HS-5 (cell line): ENCODE results near the gene MRPS24.
"Not testable (repeated sequence)": the region's sequence is repeated elsewhere in the genome, so short reads cannot be mapped to it uniquely, and the experiment has no call there.

Source experiments
- DNase-seq: peaks from one replicate; pipeline ENCODE4 v3.0.0-alpha.2; 2012; ENCODE audit warnings: low read depth

Gene MRPS24

DNA sequence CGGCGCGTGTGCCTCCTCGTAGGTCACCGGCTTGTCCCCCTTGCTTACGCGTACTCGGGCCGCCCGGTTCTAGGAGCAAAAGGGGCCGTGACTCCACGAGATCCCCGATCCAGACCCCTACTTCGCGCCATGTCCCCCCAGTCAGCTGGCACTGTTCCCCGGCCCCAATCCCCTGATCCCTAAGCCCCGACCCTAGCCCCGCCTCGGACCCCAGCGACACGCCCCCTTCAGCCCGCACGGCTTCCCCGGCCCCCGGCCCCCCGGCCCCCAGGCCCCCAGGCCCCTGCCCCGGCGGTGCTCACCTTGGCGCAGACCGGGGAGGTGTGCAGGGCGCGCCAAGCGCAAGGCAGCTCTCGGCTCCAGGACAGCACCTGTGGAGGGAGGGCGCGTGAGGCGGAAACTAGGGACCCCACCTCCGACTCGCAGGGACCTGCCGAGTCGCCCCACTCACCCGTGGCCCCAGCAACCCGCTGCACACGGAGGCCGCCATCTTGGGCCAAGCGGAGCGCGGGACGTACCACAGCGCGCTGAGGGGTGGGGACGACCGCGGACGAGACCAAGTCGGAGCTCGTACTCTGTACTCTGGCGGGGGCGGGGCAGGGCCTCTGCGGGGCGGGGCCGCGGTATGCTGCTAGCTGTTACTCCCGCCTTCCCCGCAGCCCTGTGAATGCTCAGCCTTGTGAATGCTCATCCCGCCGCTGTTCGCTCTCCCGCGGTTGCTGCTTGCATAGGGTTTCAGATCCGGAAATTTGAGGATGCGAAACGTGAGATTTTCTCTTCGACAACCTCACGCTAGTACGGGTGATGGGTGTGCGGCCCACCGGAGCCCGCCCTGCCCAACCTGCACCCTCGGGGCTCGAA lies at the start of gene MRPS24:
Gene MRPS24, minus strand, starts transcription at position 512 of the 861 bp plus-strand sequence. Its CDS starts 22 bp downstream, at position 490.
- peak; percentile 82 for DNase-seq

DNA sequence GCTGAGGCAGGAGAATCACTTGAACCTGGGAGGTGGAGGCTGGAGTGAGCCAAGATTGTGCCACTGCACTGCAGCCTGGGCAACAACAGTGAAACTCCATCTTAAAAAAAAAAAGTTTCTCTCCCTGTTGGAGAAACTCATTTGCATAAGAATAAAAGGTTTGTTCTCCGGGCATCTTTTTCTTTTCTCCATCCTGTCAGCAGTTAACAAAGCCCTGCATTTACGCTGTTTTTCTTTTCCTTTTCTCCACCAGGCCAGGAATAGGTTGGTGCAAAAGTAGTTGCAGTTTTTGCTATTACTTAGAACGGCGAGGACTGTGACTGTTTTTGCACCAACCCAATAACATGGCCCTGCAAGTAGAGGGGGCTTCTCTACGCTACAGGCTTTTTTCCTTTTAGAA lies 46.6 kb upstream of the MRPS24 start:
- no peak for DNase-seq

DNA sequence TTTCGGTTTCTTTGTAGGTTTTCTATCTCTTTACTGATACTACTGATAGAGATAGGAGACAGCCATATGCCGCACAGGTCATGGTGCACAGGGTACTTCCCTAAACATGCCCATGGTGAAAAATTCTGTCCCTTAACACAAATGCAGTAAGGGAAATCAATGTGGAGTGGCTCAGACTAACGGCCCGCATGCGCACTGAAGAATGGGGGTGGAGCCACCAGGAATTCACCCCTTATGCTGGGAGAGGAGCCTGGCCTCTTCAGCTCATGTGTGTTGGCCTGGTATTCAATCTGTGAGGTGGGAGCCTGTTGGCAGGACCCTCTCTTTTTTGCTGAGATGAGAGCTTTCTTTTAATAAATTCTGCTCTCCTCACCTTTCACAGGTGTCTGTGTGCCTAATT lies 45.5 kb upstream of the MRPS24 start:
- no peak for DNase-seq

DNA sequence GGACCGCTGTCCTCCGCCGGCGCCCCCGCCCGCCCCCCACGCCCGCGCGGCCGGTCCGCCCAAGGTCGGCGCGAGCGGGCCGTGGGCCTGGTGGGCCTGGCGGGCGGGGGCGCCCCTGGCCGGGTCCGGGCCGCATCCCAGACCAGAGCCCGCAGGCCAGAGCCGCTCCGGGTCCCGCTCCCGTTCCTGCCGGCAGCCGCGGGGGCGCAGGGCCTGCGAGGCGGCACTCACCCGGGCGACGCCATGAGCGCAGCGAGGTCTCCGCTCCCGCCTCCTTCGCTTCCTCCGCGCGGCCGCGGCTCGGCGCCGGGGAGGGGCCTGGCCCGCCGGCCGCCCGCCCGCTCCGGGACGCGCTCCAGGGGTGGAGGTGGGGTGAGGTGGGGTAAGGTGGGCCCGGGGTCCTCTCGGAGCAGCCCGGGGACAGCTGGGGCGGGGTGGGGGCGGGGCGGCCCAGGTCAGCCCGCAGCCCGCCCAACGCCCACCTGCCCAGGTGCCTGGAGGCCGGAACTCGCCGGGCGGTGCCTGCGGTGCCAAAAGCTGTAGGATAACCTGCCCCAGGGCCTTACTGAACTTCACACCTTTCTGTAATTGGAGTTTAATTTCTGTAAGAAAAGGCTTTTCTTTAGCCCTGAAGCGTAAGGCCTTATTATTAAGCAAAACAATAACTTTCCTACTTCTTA lies 37.2 kb upstream of the MRPS24 start, which contains the start of gene URGCP:
Gene URGCP, minus strand, starts transcription at position 266 of the 680 bp plus-strand sequence. Its CDS starts 21 bp downstream, at position 245.
- no peak for DNase-seq

DNA sequence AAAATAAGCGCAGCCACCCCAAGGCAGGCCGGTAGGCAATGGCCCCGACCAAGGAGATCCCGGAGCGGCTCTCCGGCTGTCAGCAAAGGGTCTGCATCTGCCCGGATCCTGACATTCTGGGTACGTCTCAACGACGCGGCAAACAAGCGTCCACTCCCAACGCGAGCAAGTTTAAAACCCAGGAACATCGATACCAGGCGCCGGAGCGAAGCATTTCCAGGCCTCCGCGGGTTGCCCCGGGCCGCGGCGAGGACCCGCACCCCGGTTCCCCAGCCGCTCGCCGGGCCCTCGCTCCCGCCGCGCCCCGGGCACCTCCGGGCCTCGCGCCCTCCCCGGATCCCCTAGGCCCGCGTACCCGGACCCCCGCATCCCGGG lies 36.6 kb upstream of the MRPS24 start:
- DNase-seq: no peak

DNA sequence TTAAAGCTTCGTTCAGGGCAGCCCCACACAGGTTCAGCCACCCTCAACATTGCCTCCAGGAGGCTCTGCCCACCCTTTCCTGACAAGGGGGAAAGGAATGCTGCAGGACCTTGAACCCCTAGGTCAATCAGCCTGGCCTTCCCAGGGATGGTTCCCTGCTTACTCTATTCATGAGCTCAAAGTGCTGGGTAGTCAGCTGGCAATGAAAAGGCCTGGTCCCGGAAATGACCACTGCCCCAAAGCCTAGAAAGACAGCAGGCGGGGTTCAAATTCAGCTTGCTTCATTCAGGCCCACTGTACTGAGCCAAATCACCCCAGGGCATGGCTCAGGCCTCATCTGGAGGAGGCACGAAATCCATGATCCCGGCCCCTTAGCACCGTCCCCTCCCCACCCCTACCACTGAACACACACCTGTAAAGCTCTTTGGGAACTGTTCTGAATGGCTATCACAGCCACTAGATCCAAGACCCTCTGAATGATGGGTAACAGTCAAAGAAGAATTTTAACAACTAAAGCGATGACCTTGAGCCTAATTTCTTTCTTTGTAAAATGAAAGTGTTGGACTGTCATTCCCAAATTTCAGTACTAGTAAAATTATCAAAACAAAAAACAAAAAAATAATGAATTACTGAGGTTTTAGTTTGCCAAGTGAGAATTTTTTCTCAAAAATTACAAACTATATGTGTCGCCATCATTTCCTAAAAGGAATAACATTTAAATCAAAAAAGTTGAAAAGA lies 36.1 kb upstream of the MRPS24 start:
- DNase-seq: peak; percentile 38

DNA sequence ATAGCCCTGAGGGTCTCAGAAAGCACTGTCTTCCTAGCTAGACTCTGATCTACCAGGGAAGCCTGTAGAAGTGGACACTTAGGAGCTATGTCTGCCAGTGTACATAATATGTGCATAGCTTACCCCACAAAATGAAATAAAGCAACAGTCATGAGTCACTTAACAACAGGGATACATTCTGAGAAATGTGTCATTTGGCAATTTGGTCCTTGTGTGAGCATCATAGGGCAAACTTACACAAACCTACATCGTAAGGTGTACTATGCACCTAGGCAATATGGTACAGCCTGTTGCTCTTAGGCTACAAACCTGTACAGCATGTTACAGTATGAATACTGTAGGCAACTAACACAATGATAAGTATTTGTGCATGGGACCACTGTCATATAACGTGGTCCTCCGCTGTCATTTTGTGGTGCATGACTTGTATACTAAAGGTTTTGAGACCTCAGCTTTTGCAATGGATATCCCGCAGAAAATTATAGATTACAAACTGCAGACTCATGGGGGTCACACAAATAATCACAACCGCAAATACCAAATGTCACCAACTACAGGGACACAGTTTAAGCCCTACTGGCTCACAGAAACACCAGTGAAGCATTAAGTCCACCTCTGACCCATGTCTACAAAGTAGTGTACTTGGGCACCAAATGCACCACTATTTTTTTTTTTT lies 35.4 kb upstream of the MRPS24 start:
- peak; percentile 30 for DNase-seq

DNA sequence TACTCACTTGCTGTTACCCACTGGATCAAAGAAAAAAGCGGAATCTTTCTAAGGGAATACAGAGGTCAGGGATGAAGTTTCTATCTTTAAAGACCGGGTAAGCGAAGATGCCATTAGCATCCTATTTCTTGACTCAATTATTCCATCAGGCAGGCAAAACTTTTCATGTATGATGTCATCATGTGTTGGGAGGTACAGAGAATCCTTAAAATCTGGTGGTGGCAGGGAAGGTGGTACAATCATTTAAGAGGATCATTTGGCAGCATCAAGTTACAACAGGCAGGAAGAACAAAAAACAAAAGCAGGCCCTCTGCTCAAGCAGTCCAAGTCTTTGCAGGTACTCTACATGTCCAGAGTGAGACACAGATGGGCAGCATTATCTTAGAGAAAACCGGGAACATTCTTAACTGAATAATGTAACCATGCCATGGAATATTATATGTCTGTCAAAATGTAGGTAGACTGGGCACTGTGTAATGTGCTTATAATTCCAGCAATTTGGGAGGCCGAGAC lies 33.3 kb upstream of the MRPS24 start:
- no peak for DNase-seq

DNA sequence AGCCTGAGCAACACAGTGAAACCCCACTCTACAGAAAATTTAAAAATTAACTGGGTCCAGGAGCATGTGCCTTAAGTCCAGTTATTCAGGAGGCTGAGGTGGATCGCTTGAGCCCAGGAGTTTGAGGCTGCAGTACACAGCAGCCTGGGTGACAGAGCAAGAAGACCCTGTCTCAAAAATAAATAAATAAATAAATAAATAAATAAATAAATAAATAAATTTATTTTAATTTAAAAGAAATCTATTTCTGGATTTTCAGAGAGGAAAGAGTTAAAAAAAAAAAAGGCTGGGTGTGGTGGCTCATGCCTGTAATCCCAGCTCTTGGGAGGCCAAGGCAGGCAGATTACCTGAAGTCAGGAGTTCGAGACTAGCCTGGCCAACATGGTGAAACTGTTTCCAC lies 29.3 kb upstream of the MRPS24 start:
- not testable (repeated sequence) for DNase-seq

DNA sequence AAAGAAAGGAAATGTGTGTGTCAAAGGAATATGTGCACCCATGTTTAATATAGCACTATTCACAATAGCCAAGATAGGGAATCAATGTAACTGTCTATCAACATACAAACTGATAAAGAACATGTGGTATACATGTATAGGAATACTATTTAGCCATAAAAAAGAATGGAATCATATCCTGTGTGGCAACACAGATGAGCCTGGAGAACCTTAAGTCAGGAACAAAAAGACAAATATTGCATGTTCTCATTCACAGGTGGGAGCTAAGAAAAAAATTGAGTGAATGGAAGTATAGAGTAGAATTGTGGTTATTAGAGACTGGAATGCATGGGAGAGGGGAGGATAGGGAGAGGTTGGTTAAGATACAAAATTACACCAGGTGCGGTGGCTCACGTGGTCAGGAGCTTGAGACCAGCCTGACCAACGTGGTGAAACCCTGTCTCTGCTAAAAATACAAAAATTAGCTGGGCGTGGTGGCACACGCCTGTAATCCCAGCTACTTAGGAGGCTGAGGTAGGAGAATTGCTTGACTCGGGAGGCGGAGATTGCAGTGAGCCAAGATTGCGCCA lies 26.6 kb upstream of the MRPS24 start:
- no peak for DNase-seq

DNA sequence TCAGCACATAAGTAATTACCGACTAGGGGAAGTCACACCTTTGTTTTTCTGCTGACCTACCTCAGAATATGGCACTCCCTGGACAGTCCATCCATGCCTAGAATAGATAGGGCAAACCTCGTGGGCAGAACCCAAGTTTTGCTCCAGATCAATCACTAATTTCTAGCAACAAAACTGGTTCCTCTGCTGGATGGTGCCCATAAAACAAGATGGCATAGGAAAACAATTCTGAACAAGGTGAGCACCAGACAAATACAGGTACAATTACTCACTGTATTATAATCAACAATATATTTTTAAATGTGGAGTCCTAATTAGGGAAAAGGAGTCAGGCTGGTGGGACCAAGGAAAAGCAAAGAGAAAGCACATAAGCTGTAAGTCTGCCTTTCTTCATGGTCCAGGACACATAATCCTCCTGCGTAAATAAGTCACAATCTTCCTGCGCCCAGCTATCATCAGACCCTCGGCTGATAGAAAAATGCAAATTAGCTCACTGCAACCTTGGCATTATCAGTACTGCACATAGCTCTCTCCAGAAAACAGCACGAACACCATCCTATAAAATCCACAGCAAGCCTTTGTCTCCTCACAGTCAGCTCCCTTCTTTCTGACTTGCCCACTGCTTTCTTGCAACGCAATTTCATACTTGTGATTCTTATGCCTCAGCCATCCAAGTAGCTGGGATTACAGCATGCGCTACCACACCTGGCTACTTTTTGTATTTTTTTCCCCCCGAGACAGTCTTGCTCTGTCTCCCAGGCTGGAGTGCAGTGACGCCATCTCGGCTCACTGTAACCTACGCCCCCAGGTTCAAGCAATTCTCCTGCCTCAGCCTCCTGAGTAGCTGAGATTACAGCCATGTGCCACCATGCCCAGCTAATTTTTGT lies 22.0 kb upstream of the MRPS24 start:
- DNase-seq: no peak

DNA sequence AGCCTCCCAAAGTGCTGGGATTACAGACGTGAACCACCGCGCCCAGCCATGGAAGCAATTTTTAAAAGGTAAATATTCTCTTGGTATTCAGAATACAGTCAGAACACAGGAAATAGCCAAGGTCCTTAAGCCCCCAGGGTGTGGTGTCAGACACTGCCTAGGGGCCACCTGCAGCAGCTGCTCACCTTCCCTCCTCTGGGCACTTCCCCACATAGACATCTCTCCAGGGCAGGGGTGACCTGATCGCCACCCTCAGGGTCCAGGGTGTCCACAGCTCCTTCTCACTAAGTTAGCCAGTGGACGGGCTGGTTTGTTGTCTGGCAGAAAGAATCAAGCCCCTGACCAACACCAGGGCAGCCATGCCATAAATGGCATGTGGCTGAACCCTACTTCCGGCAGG lies 21.2 kb upstream of the MRPS24 start:
- no peak for DNase-seq

DNA sequence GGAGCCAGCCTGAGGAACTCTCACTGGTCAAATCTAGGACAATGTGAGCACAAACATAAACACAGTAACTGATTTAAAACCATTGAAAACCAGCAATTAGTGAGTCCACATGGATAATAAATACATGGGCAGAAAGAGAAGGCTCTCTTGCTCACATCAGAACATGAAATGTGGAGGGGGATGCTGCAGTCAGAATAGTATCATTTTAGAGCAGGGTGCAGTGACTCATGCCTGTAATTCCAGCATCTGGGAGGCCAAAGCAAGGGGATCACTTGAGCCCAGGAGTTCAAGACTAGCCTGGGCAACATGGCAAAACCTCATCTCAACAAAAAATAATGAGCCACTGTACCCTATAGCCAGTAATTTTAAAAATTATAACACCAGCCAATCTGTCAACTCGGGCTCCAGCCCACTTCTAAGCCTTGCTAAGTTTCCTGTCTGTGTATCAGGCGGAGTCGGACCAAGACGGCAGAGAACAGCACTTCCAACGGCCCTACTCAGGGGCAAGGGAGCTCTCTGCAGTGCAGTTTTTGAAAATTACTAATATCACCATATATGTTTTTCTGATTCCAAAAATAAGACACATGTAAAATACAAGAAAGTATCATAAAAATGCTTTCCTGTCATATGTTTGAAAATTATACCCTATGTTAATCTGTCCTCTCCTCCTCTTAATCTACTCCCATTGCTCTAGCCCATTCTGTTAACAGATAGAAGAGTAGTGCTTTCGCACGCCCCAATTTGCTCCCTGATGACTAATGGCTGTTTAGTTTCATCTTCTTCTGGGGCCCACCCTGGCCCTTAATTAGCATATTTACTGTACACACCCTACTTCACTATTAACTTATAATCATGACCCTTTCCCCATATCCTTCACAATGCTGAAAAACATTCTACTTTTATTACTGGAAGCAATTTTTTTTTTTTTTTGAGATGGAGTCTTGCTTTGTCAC lies 20.0 kb upstream of the MRPS24 start:
- no peak for DNase-seq

DNA sequence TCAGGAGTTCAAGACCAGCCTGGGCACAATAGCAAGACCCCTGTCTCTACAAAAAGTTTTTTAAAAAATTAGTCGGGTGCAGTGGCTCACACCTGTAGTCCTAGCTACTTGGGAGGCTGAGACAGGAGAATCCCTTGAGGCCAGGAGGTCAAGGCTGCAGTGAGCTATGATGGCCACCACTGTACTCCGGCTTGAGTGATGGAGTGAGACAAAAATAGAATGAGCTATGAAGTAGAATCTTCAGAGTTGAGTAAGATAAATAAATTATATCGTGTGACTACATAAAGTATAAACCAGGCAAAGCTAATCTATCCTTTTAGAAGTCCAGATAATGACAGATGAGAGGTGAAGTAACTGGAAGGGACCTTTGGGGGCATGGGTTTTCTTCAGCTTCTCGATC lies 15.3 kb upstream of the MRPS24 start:
- DNase-seq: no peak

DNA sequence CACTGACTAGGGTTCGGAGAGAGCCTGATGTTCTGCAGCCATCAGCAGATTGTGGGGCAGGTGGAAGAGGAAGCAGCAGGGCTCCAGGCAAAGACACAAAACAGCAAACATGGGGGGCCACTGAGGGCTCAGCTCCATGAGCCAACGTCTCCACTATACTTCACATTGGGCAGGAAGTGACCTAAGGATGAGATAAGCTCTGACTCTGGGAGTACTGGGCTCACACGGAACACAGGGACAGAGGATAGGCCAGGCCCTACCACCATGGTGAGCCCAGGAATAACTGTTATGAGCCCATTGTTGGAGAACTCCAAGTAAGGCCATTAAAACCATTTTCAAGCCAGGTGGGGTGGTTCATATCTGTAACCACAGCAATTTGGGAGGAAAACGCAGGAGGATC lies 14.9 kb upstream of the MRPS24 start:
- no peak for DNase-seq

DNA sequence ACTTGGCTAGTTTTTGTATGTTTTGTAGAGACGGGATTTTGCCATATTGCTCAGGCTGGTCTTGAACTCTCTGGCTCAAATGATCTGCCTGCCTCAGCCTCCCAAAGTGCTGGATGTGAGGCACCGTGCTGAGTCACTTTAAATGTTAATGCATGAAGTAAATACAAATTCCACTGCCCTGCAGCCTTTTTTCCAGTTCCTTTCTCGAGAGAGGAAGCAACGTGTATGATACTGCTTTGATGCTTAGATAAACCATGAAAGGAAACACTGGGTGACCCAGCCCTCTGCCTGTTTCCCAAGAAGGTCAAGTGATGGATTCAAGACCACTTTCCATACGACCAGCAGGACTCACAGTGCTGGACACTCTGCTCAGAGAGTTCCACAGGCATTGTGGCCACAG lies 11.3 kb upstream of the MRPS24 start:
- no peak for DNase-seq

DNA sequence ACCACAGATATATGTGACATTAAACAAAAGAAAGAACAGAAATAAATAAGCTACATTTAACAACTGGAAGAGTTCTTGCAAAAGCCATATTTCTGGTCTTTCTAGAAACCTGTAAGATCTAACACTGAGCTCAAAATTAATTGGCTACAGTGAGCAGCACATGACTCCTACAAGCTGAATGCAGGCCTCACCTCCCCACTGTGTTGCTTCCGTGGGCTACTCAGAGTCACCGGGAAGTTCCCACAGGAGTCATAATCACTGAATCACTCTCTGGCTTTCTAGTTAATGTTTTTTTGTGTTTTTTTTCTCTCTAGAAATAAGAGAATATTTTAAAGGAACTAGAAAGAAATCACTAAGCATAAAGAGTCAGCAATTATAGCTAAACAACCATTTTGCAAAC lies 10.2 kb upstream of the MRPS24 start:
- DNase-seq: peak; percentile 49

DNA sequence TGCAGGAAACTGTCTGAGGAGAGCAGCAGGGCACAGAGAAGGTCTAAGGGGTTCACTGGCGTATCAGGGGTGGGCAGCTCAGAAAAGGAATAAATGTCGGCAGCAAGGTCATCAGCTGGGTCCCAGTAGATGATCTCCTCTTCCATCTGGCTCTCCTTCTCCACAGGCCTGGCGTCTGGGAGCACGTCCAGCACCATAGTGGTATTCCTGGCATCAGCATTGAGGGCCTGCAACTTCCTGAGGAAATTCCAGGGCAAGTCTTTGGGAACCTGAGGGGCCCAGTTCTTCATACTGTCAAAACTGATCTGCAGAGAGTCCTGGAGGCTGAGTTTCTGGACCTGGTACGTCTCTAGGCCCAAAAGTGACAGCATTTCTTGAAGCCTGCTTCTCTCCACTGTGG lies 9.6 kb upstream of the MRPS24 start:
- no peak for DNase-seq
